ENCODE data around the gene TRIM67. TPM values are rescaled to one million over a fixed set of nuclear protein-coding genes. Genes with fewer than 3 reads are reported as not detected.
"Not testable (repeated sequence)": the region's sequence is repeated elsewhere in the genome, so short reads cannot be mapped to it uniquely, and the experiment has no call there.

TRIM67 gene
- total and polyA plus RNA-seq, 12 donors: 0.05 to 0.28 (median 0.11) TPM; not detected in 8

DNA sequence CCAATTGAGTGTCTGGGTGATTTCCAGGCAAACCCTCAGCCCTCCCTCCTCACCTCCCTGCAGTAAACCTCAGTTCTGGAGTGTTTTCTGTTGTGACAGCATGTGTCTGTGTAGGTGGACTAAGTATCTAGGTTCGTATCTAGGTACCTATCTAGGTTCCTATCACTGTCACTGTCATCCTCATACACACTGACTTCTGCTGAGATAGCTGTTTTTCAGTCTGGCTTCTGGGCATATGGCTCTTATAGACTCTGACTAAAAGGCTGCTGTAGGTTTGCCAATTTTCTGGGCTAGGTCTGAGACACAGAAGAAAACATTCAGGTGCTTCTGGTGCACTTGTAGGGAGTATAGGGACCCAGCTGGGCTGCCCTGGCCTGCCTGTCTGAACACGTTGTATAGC is 8.1 kb upstream of the TRIM67 start:
- ATAC-seq: no peak
- TF ChIP-seq CTCF (IDR thresholded peaks at IDR 0.05): no peak
- Histone ChIP-seq H3K27ac (no peak overlapping the region), H3K4me3 (no peak overlapping the region), H3K9me3 (peaks cover 0 to 20% (median 11%) of the 10 kb centered on the region in 11 donors), H3K36me3 (no peaks in the 10 kb centered on the region), H3K4me1 (no peaks in the 10 kb centered on the region), H3K27me3 (peaks cover 0 to 26% (median 23%) of the 10 kb centered on the region in 7 donors)
- 56 to 71% methylated on average over 2 of the region's 2 CpGs for WGBS, 2 donors
- no peak for DNase-seq
- intact Hi-C loops (cut with DNase I): no loop called here

DNA sequence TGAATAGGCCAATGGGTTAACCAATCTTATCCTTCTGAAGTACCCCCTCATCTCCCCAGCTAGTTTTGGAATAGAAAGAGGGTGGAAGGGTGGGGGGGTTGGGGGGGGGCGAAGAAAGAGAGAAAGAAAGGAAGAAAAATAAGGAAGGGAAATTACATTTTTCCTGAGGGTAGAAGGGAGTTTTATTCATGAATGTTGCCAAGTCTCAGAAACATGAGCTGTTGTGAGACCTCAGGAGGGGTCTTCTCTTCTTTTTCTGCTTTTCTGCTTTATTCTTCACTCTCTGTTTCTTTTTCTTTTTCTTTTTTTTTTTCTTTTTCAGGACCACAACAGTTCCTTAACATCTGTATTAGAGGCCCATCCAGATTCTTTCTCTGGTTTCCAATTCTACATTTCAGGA is 6.0 kb upstream of the TRIM67 start:
- WGBS, 2 donors: 76 to 83% methylated on average over 1 of the region's 1 CpG
- Histone ChIP-seq H3K4me1 (peaks cover 0 to 3% (median 1%) of the 10 kb centered on the region in 9 donors), H3K27me3 (peaks cover 0 to 47% (median 38%) of the 10 kb centered on the region in 7 donors), H3K27ac (no peak overlapping the region), H3K36me3 (no peaks in the 10 kb centered on the region), H3K4me3 (no peak overlapping the region), H3K9me3 (peaks cover 0 to 20% (median 11%) of the 10 kb centered on the region in 11 donors)
- ATAC-seq (no peak), DNase-seq (no peak)
- TF ChIP-seq CTCF (IDR thresholded peaks at IDR 0.05): no peak
- intact Hi-C loops (cut with DNase I): no loop called here

DNA sequence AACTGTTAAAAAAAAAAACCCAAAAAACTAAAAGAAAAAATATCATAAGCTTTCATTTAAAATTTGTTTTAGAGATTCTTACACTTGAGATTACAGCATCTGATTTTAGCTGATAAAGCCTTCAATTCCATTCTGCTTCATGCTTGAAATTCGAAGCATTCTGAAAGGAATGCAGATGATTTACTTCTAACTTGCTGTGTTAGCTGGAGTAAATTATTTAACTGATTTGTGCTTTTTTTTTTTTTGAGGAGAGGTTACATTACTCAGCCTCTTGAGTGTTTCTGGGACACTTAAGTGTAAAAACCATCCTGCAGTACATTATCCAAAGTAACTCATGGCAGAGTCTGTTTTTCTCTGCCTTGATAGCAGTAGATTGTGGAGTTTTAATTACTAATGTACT is 4.5 kb upstream of the TRIM67 start:
- 63 to 64% methylated on average over 1 of the region's 1 CpG for WGBS, 2 donors
- Histone ChIP-seq H3K27ac (no peak overlapping the region), H3K9me3 (peaks cover 0 to 6% (median 0%) of the 10 kb centered on the region in 11 donors), H3K4me3 (no peak overlapping the region), H3K4me1 (peaks cover 1 to 18% (median 15%) of the 10 kb centered on the region in 9 donors), H3K27me3 (peaks cover 0 to 62% (median 52%) of the 10 kb centered on the region in 7 donors), H3K36me3 (no peaks in the 10 kb centered on the region)
- ATAC-seq: no peak
- TF ChIP-seq CTCF (IDR thresholded peaks at IDR 0.05): no peak
- DNase-seq: no peak
- intact Hi-C loops (cut with DNase I): no loop called here

DNA sequence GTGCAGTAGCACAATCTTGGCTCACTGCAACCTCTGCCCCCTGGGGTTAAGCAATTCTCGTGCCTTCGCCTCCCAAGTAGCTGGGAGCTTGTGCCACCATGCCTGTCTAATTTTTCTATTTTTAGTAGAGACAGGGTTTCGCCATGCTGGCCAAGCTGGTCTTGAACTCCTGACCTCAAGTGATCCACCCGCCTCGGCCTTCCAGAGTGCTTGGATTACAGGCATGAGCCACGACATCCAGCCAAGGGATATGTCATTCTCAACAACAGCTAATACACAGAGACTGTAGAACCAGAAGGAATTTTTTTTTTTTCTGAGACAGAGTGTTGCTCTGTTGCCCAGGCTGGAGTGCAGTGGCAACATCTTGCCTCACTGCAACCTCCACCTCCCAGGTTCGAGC is 3.7 kb upstream of the TRIM67 start:
- H3K36me3 ChIP-seq; H3K4me3 ChIP-seq; ATAC-seq; intact Hi-C loops (cut with DNase I); H3K9me3 ChIP-seq; H3K27ac ChIP-seq; DNase-seq: not testable (repeated sequence)
- H3K27me3 ChIP-seq: peaks cover 4 to 70% (median 60%) of the 10 kb centered on the region in 7 donors
- H3K4me1 ChIP-seq: peaks cover 8 to 26% (median 23%) of the 10 kb centered on the region in 9 donors
- 79 to 82% methylated on average over 7 of the region's 7 CpGs for WGBS, 2 donors

GRCh38 chr1:231159202-231159962 is 2.5 kb upstream of the TRIM67 start:
- intact Hi-C loops (cut with DNase I): no loop called here
- peaks cover 11 to 31% (median 27%) of the 10 kb centered on the region in 9 donors for H3K4me1 ChIP-seq
- ATAC-seq: no peak
- WGBS, 2 donors: 73 to 83% methylated on average over 6 of the region's 6 CpGs
- no peak overlapping the region for H3K27ac ChIP-seq
- DNase-seq: no peak
- H3K27me3 ChIP-seq: peaks cover 14 to 83% (median 73%) of the 10 kb centered on the region in 7 donors
- TF ChIP-seq CTCF (IDR thresholded peaks at IDR 0.05): no peak
- no peaks in the 10 kb centered on the region for H3K36me3 ChIP-seq
- no peaks in the 10 kb centered on the region for H3K9me3 ChIP-seq
- no peak overlapping the region for H3K4me3 ChIP-seq

Data from heart right ventricle (tissue), 16 donors.